HG02623 (cell line): ENCODE measurements around the gene RPS26.
"Not testable (repeated sequence)": the region's sequence is repeated elsewhere in the genome, so short reads cannot be mapped to it uniquely, and the experiment has no call there.

Experiments
- ATAC-seq: cut with Tn5 transposase; IDR thresholded peaks from one replicate; pipeline ENCODE4 v1.9.1; 2021; ENCODE audit warnings: moderate library complexity; ENCODE audit not compliant: unreplicated experiment

Gene RPS26

GRCh38 chr12:56020423-56021184 lies 21.1 kb upstream of the RPS26 start, which contains the start of gene IKZF4:
Gene IKZF4, plus strand, starts transcription at chr12:56021043. Its CDS starts 451 bp downstream, at chr12:56021494.
- ATAC-seq, result no peak

DNA sequence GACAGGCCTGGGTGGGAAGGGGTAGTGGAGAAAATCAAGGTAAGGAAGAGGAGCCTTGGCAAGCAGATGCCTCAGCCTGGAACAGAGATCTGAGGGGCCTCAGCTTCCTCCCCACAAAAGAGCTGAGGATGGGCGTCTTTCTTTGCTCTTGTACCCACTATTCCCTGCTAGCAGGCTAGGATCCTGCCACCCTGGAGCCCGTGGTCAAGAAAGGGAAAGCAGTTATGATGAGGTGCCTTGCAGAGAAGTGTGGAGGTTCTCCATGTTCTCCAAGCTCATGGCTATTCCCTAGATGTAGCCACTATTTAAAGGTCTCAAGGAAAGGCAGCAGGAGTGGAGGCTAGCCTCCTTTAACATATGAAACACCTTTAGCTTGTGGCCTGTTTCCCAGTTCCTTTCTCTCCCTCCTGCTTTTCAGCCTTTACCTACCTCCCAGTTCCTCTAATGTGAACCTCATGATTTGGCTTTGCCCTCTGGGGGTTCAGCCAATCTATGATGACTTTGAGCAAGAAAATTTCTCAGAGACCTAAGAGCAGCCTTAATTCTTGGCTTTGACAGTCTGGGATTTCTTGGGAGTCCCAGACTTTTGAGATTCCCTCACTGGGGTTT lies 19.7 kb upstream of the RPS26 start:
- no peak for ATAC-seq

DNA sequence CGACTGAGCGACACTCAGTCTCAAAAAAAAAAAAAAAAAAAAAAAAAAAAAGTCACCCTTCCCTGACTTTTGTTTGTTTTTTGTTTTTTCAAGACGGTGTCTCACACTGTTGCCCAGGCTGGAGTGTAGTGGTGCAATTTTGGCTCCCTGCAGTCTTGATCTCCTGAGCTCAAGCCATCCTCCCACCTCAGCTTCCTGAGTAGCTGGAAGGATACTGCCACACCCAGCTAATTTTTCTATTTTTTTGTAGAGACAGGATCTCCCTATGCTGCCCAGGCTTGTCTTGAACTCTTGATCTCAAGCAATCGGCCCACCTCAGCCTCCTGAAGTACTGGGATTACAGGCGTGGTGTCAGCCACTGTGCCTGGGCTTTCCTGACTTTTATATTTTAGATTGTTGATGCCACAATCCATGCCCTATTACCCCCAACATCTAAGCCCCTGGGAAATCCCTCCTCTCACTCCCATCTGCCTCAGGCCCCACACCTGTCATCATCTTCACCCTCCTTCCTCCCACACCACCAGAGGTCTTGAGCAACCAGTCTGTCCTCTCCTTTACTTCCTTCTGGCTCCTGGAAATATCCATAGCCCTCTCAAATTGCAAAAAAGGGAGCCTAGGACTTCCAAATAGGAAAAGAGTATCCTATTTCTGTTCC lies 13.1 kb upstream of the RPS26 start:
- no peak for ATAC-seq

DNA sequence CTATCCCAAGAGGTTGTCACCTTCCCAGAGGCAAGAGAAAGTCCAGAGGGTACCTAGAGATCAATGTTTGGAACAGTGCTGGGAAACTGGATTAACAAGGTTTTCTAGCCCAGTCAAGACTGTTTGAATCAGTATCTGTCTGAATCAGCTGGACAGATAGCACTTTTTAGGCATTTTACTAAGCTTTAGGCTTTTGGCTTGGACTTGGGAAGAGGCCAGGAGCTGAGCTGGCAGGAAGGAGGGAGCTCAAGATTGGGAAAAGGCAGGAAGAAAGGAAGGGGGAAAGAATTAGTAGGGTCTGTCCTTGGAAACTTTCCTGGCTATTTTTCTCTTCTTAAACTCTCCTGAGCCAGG lies 12.6 kb upstream of the RPS26 start:
- no peak for ATAC-seq

DNA sequence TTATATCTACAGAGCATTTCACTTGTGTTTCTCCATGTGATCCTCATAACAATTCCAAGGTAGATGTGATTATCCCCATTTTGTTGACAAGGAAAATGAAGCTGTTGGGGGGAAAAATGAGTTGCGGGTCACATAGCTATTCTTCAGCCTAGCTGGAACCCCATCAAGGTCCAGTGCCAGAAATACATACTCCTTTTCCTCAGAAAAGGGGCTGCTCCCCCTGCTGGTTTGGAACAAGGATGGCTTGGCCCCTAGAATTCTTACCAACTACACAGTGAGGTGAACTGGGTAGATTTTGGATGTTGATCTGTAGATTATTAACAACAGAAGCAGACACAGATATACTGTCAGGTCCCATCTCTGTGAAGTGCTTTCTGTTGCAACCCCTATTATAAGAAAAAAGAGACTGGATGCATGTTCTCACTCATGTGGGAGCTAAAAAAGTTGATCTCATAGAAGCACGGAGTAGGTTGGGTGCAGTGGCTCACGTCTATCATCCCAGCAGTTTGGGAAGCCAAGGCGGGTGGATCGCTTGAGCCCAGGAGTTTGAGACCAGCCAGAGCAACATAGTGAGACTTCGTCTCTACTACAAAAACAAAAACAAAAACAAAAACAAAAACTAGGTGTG lies 11.9 kb upstream of the RPS26 start:
- ATAC-seq, result no peak

GRCh38 chr12:56031987-56032386 lies 9.7 kb upstream of the RPS26 start:
- ATAC-seq, result no peak

- ATAC-seq, result no peak
Observed at GRCh38 chr12:56034586-56035332, 7.0 kb upstream of the RPS26 start.

DNA sequence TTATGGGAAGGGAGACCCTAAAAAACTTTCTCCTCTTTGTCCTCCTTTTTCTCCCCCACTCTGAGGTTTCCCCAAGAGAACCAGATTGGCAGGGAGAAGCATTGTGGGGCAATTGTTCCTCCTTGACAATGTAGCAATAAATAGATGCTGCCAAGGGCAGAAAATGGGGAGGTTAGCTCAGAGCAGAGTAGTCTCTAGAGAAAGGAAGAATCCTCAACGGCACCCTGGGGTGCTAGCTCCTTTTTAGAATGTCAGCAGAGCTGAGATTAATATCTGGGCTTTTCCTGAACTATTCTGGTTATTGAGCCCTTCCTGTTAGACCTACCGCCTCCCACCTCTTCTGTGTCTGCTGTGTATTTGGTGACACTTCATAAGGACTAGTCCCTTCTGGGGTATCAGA lies 4.6 kb upstream of the RPS26 start:
- ATAC-seq, result no peak

DNA sequence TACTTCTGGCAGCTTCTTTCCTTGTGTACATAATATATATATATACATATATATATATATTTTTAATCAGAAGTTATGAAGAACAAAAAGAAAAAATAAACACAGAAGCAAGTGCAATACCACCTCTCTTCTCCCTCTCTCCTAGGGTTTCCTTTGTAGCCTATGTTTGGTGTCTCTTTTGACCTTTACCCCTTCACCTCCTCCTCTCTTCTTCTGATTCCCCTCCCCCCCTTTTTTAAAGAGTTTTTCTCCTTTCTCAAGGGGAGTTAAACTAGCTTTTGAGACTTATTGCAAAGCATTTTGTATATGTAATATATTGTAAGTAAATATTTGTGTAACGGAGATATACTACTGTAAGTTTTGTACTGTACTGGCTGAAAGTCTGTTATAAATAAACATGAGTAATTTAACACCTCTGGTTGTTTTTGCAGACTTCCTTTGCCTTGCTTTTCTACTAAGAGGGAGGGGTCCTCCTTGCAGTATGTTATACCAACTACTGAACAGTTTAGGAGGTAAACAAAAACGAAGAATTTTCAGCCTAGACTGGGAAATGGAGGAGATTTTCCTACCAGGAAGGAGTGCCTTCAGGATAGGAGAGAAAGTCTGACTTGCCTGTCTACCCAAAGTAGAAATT lies 3.6 kb upstream of the RPS26 start:
- ATAC-seq, result no peak

GRCh38 chr12:56040151-56040550 lies 1.6 kb upstream of the RPS26 start:
- ATAC-seq, result no peak

GRCh38 chr12:56040963-56041551 lies 661 bp upstream of the RPS26 start:
- no peak for ATAC-seq

DNA sequence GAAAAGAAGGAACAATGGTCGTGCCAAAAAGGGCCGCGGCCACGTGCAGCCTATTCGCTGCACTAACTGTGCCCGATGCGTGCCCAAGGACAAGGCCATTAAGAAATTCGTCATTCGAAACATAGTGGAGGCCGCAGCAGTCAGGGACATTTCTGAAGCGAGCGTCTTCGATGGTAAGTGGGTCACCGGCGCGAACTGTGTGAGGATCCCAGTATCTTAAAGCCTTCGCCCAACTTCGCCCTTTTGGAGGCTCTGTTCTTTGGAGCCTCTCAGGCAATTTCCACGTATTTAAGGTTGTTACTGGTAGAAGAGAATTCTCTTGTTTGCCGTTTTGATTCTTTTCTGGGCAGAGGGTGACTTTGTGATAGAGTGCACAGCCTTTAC lies 704 bp downstream of the RPS26 start:
- not testable (repeated sequence) for ATAC-seq

DNA sequence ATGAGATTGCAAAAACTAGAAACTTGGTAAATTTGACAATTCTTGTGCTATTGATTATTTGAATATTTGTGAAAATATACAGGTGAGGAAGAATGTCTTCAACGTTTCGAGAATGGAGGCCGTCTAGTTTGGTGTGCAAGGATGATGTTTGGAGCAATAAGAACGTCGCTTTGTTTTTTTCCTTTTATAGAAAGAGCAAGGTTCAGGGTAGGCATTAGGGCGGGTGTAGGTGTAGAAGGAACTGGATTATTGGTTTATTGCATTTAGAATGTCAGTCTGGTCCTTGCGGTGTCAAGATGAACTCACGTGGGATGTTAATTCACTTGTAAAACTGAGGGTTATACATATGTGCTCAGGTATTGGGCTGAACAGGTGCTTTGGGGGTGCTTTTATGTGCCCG lies 1.1 kb downstream of the RPS26 start:
- ATAC-seq, result no peak

- ATAC-seq, result no peak
Observed at GRCh38 chr12:56046027-56046780, 4.5 kb downstream of the RPS26 start.

GRCh38 chr12:56053407-56053893 lies 11.7 kb downstream of the RPS26 start:
- no peak for ATAC-seq

- ATAC-seq, result not testable (repeated sequence)
Observed at GRCh38 chr12:56059964-56060363, 18.2 kb downstream of the RPS26 start.

DNA sequence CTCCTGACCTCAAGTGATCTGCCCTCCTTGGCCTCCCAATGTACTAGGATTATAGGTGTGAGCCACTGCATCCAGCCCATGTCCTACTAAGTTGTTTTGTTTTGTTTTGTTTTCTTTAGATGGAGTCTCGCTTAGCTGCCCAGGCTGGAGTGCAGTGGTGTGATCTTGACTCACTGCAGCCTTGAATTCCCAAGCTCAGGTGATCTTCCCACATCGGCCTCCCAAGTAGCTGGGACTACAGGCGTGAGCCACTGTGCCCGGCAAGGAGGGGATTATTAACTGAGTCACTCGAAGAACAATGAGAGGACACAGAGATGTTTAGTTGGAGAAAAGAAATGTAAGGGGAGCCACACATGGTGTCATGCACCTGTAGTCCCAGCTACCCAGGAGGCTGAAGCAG lies 20.3 kb downstream of the RPS26 start:
- ATAC-seq, result no peak

DNA sequence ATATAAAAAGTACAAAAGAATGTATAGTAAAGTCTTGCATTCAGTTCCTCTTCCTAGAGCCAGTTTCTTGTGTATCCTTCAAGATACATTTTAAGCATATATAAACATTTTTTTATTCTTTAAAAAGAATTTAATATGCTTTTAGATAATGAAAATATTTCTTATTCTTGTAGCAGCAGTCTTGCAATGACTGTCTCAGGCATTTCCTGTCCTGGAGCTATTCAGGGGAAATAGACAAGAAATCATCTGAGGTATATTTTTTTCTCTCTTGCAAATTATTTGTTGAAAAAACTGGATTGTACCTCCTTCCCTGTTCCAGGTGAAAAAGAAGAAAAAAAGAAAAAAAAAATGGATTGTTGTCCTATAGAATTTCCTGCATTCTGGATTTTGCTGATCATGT lies 21.3 kb downstream of the RPS26 start:
- ATAC-seq, result no peak

DNA sequence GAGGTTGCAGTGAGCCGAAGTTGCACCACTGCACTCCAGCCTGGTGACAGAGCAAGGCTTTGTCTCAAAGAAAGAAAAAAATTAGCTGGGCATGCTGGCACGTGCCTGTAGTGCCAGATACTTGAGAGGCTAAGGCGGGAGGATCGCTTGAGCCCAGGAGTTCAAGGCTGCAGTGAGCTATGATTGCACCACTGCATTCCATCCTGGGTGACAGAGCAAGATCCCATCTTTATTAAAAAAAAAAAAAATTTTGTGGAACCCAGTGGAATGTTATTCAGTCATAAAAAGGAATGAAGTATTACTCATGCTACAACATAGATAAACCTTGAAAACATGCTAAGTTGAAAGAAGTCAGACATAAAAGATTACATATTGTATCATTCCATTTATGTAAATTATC lies 29.9 kb downstream of the RPS26 start:
- ATAC-seq, result no peak
